ENCODE results near the gene AAK1.

GRCh38 chr2:69641887-69642708, 1.4 kb downstream of the AAK1 start:
- no peak for TF ChIP-seq CTCF (IDR thresholded peaks at IDR 0.05; ENCODE audit: insufficient read depth, low read depth, low read length)
- no peak for TF ChIP-seq EZH2 (IDR thresholded peaks at IDR 0.05; ENCODE audit: insufficient read depth, low read length)

Data from astrocyte (in vitro differentiated cells and primary cell).